Endothelial cell of umbilical vein (primary cell): ENCODE measurements around the gene C2orf81. TPM values are rescaled to one million over a fixed set of nuclear protein-coding genes. Genes with fewer than 3 reads are reported as not detected.

Source experiments
- BruUV-seq: library from RNA; stranded (reverse); fragments of 400-500 nt; replicated peaks from 2 replicates; lab custom pipeline; 2021; lab: Mats Ljungman, UMichigan
- CTCF ChIA-PET: fragments of 300-600, 350-600 bp; sonication (Branson Sonifier 250); formaldehyde crosslinking; loops from one replicate; lab custom pipeline; 2021; ENCODE audit warnings: antibody characterized with exemption, inconsistent platforms; lab: Charles Lee
- POLR2A ChIA-PET: fragments of 300-600, 350-600 bp; sonication (Branson Sonifier 250); formaldehyde crosslinking; loops from one replicate; lab custom pipeline; 2021; ENCODE audit warnings: antibody characterized with exemption, inconsistent platforms; lab: Charles Lee
- DNase-seq: peaks from one replicate; pipeline ENCODE4 v3.0.0-alpha.2; 2011; ENCODE audit warnings: low read depth, low spot score
- FAIRE-seq: peaks from 2 replicates; lab custom pipeline; 2011; peaks lifted over from hg19 to GRCh38; lab: Jason Lieb, UNC
- H2AFZ ChIP-seq: 2 replicates; pipeline ENCODE4 v1.6.0; 2012; ENCODE audit warnings: low read depth, low read length, control low read depth, inconsistent platforms
- H3K27ac ChIP-seq: 2 replicates; pipeline ENCODE4 v1.5.1; 2011; ENCODE audit warnings: low read depth, mild to moderate bottlenecking, control low read depth, low read length, moderate library complexity; ENCODE audit not compliant: insufficient read depth
- H3K27me3 ChIP-seq, 2 experiments: 2 replicates each; pipeline versions ENCODE4 v1.6.0 to v1.6.1; 2011; ENCODE audit warnings: low read length in 2 of 2, mixed read lengths in 1 of 2; ENCODE audit not compliant: control insufficient read depth in 2 of 2, insufficient read depth in 2 of 2
- H3K36me3 ChIP-seq, 2 experiments: 2 replicates in 1 of 2; 3 replicates in 1 of 2; pipeline ENCODE4 v1.5.1; 2011; ENCODE audit warnings: low read length in 2 of 2, mild to moderate bottlenecking in 1 of 2, moderate library complexity in 1 of 2; ENCODE audit not compliant: control insufficient read depth in 2 of 2, insufficient read depth in 2 of 2; ENCODE audit errors: extremely low read depth in 1 of 2
- H3K4me1 ChIP-seq: 3 replicates; pipeline ENCODE4 v1.5.1; 2011; ENCODE audit warnings: mild to moderate bottlenecking, low read length; ENCODE audit not compliant: control insufficient read depth, insufficient read depth; ENCODE audit errors: extremely low read depth
- H3K4me2 ChIP-seq: 2 replicates; pipeline ENCODE4 v1.6.1; 2011; ENCODE audit warnings: low read length, control low read depth, mixed read lengths; ENCODE audit not compliant: insufficient read depth
- H3K4me3 ChIP-seq, 3 experiments: fragments of 200-600 bp in 1 of 3; sonication (generic), shearing (Covaris generic) in 1 of 3; replicated peaks in 1 of 3; 2 replicates each; pipeline ENCODE4 v1.5.1; 2011 to 2016; ENCODE audit warnings: control low read depth in 3 of 3, low read length in 3 of 3, mild to moderate bottlenecking in 2 of 3, inconsistent platforms in 1 of 3, low read depth in 1 of 3, moderate library complexity in 1 of 3; ENCODE audit not compliant: insufficient read depth in 1 of 3
- H3K79me2 ChIP-seq: 2 replicates; pipeline ENCODE4 v1.6.0; 2012; ENCODE audit warnings: low read length, inconsistent platforms; ENCODE audit not compliant: control insufficient read depth, insufficient read depth
- H3K9ac ChIP-seq: replicated peaks from 2 replicates; pipeline ENCODE3; 2011; ENCODE audit warnings: low read length, control low read depth; ENCODE audit not compliant: insufficient read depth; ENCODE audit errors: extremely low read depth
- H3K9me1 ChIP-seq: replicated peaks from 3 replicates; pipeline ENCODE4 v1.6.0; 2011; ENCODE audit warnings: mild to moderate bottlenecking, low read length; ENCODE audit not compliant: control insufficient read depth, insufficient read depth; ENCODE audit errors: extremely low read depth
- H3K9me3 ChIP-seq: replicated peaks from 2 replicates; pipeline ENCODE4 v1.5.1; 2012; ENCODE audit warnings: low read length, inconsistent platforms; ENCODE audit not compliant: control insufficient read depth, insufficient read depth
- H4K20me1 ChIP-seq: replicated peaks from 2 replicates; pipeline ENCODE3; 2011; ENCODE audit warnings: mild to moderate bottlenecking, low read length; ENCODE audit not compliant: control insufficient read depth, insufficient read depth; ENCODE audit errors: extremely low read depth
- CTCF ChIP-seq, 2 donors: IDR thresholded peaks; 1 replicate in 1 of 2; 2 replicates in 1 of 2; pipeline ENCODE4 v1.5.1; 2011; ENCODE audit warnings: low read length in 2 of 2, mild to moderate bottlenecking in 2 of 2, moderate library complexity in 2 of 2, control low read depth in 1 of 2, inconsistent platforms in 1 of 2, low read depth in 1 of 2; ENCODE audit not compliant: insufficient read depth in 1 of 2; ENCODE audit errors: extremely low read depth in 1 of 2
- MYC ChIP-seq: IDR thresholded peaks from one replicate; pipeline ENCODE4 v1.6.1; 2011; ENCODE audit warnings: mild to moderate bottlenecking, low read depth, low read length
- POLR2A ChIP-seq: IDR thresholded peaks from 2 replicates; pipeline ENCODE4 v1.6.1; 2012; ENCODE audit warnings: low read depth, mild to moderate bottlenecking, control low read depth, low read length
- POLR2AphosphoS5 ChIP-seq: IDR thresholded peaks from 2 replicates; pipeline ENCODE4 v1.6.1; 2012; ENCODE audit warnings: low read depth, mild to moderate bottlenecking, control low read depth, low read length, moderate library complexity; ENCODE audit not compliant: insufficient read depth
- dilution Hi-C: fragments of 300-500 bp; cut with MboI; formaldehyde crosslinking; loops from one replicate; pipeline ENCODE4 v1.15.0; 2019; ENCODE audit warnings: low sequenced_read_pairs; ENCODE audit not compliant: extremely low pct_ligation_motif_present
- intact Hi-C: fragments of 100-400 bp; cut with micrococcal nuclease; formaldehyde crosslinking; loops from one replicate; pipeline ENCODE4 v1.10.0; 2022
- polyA plus RNA-seq, 4 experiments: library from polyadenylated mRNA; depleted of rRNA in 3 of 4; stranded (reverse) in 3 of 4; unstranded in 1 of 4; fragments of >200 nt; gene quantifications; 2 replicates each; pipeline versions ENCODE4 v1.2.1 to v1.2.3, GENCODE V29; 2011 to 2012; ENCODE audit warnings: missing spikeins in 1 of 4
- total RNA-seq: library from RNA; stranded (reverse); gene quantifications from 2 replicates; pipeline ENCODE4 v1.2.3, GENCODE V29; 2021

Gene C2orf81
- total and polyA plus RNA-seq, 2 donors (not counting 3 experiments of a cell fraction or from before 2014, with no cell fraction given): 0.17 to 0.71 TPM

- TF ChIP-seq POLR2A (no peak), POLR2AphosphoS5 (no peak), MYC (no peak), CTCF (IDR thresholded peaks at IDR 0.05; ENCODE audit: extremely low read depth in 1 of 2, insufficient read depth in 1 of 2, low read depth in 1 of 2, low read length in 2 of 2) (no peak)
- Histone ChIP-seq H3K9me3 (no peaks in the 10 kb centered on the region), H3K27me3 (peaks cover under 1 to 3% of the 10 kb centered on the region in 2 experiments), H3K9me1 (no peaks in the 10 kb centered on the region), H3K4me1 (peaks cover 9% of the 10 kb centered on the region), H2AFZ (no peak overlapping the region), H3K9ac (no peak overlapping the region), H3K4me2 (no peak overlapping the region), H4K20me1 (no peaks in the 10 kb centered on the region), H3K36me3 (peaks cover 4 to 31% of the 10 kb centered on the region in 2 experiments), H3K4me3 (no peak overlapping the region), H3K27ac (no peak overlapping the region), H3K79me2 (no peaks in the 10 kb centered on the region)
- FAIRE-seq: no peak
- ChIA-PET CTCF (no interaction called here), POLR2A (no interaction called here)
- intact Hi-C loops: no loop called here
- BruUV-seq: no TSS peak
- DNase-seq: no peak
- dilution Hi-C loops: no loop called here
Measured at GRCh38 chr2:74425523-74425922, 4.1 kb upstream of the C2orf81 start.

DNA sequence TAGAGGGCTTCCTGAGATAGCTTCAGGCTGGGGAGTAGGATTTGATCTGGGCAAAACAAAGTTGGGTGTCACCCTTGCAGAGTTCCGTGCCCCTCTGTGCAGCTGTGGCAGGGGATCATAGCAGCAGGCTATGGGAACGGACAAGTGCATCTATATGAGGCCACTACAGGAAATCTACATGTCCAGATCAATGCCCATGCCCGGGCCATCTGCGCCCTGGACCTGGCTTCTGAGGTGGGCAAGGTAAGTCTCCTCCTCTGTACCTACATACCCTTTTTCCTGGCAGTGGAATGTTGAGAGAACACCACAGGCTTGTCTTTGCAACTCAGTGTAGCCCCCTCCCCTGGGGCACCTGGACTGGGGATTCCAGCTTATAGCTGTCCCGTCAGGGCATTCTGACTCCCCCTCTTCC lies 3.6 kb upstream of the C2orf81 start:
- dilution Hi-C loops (no loop called here), intact Hi-C loops (no loop called here)
- H3K79me2 ChIP-seq: no peaks in the 10 kb centered on the region
- H2AFZ ChIP-seq: no peak overlapping the region
- no peak for FAIRE-seq
- no peak overlapping the region for H3K27ac ChIP-seq
- no peak overlapping the region for H3K4me2 ChIP-seq
- H3K9me3 ChIP-seq: no peaks in the 10 kb centered on the region
- peaks cover 5 to 7% of the 10 kb centered on the region in 2 experiments for H3K27me3 ChIP-seq
- DNase-seq: no peak
- H4K20me1 ChIP-seq: no peaks in the 10 kb centered on the region
- no TSS peak for BruUV-seq
- H3K36me3 ChIP-seq: peaks cover 4 to 29% of the 10 kb centered on the region in 2 experiments
- CTCF ChIA-PET: no interaction called here
- no peaks in the 10 kb centered on the region for H3K9me1 ChIP-seq
- no peak for TF ChIP-seq CTCF (IDR thresholded peaks at IDR 0.05; ENCODE audit: extremely low read depth in 1 of 2, insufficient read depth in 1 of 2, low read depth in 1 of 2, low read length in 2 of 2)
- POLR2A ChIA-PET: no interaction called here
- H3K4me1 ChIP-seq: peaks cover 9% of the 10 kb centered on the region
- no peak overlapping the region for H3K9ac ChIP-seq
- H3K4me3 ChIP-seq: no peak overlapping the region
